GM23338 (cell line): Measurements from ENCODE around the gene ZNF33B. TPM values are rescaled to one million over a fixed set of nuclear protein-coding genes. Genes with fewer than 3 reads are reported as not detected.

Experiments
- ATAC-seq: fragments of 200-7000 bp; cut with Tn5 transposase; 3 replicates; pipeline ENCODE4 v1.9.1; 2020
- DNase-seq: peaks from one replicate; pipeline ENCODE4 v3.0.0-alpha.2; 2015; ENCODE audit warnings: low spot score
- H2AFZ ChIP-seq: fragments of 200-600 bp; sonication (generic); 2 replicates; pipeline ENCODE4 v1.8.0; 2016; ENCODE audit warnings: antibody characterized with exemption, mild to moderate bottlenecking, moderate library complexity
- H3F3A ChIP-seq: fragments of 200-600 bp; sonication (generic); replicated peaks from 2 replicates; pipeline ENCODE4 v1.8.0; 2017; ENCODE audit warnings: antibody characterized with exemption, mixed run types, low read depth
- H3K27ac ChIP-seq: fragments of 200-600 bp; sonication (generic); 2 replicates; pipeline ENCODE4 v1.6.1; 2016; ENCODE audit warnings: low read depth
- H3K27me3 ChIP-seq: fragments of 200-600 bp; sonication (generic); 2 replicates; pipeline ENCODE4 v1.8.0; 2016; ENCODE audit warnings: mild to moderate bottlenecking, mixed run types, moderate library complexity; ENCODE audit not compliant: insufficient read depth
- H3K36me3 ChIP-seq: fragments of 200-600 bp; sonication (generic); 2 replicates; pipeline ENCODE4 v1.8.0; 2016; ENCODE audit warnings: mild to moderate bottlenecking; ENCODE audit not compliant: insufficient read depth
- H3K4me1 ChIP-seq: fragments of 200-600 bp; sonication (generic); 2 replicates; pipeline ENCODE4 v1.8.0; 2016; ENCODE audit warnings: mild to moderate bottlenecking, moderate library complexity; ENCODE audit not compliant: insufficient read depth
- H3K4me2 ChIP-seq: fragments of 200-600 bp; sonication (generic); 2 replicates; pipeline ENCODE4 v1.7.1; 2017; ENCODE audit warnings: mixed run types
- H3K4me3 ChIP-seq: fragments of 200-600 bp; sonication (generic); 2 replicates; pipeline ENCODE4 v1.6.1; 2016; ENCODE audit warnings: mixed run types
- H3K79me2 ChIP-seq: fragments of 200-600 bp; sonication (generic); replicated peaks from 2 replicates; pipeline ENCODE4 v1.8.0; 2017; ENCODE audit warnings: mild to moderate bottlenecking; ENCODE audit not compliant: insufficient read depth
- H3K9me2 ChIP-seq: fragments of 200-600 bp; sonication (generic); 2 replicates; pipeline ENCODE4 v1.8.0; 2017; ENCODE audit not compliant: insufficient read depth
- H4K20me1 ChIP-seq: fragments of 200-600 bp; sonication (generic); replicated peaks from 2 replicates; pipeline ENCODE4 v1.8.0; 2017; ENCODE audit warnings: mild to moderate bottlenecking; ENCODE audit not compliant: insufficient read depth
- H3K27ac Mint-ChIP-seq: 2 replicates; pipeline ENCODE4 v1.8.0; 2020; ENCODE audit warnings: inconsistent platforms, mild to moderate bottlenecking, moderate library complexity, mixed read lengths
- H3K27me3 Mint-ChIP-seq: 3 replicates; pipeline ENCODE4 v1.8.0; 2022; ENCODE audit warnings: low read depth, mild to moderate bottlenecking, moderate library complexity, mixed read lengths, inconsistent platforms; ENCODE audit not compliant: insufficient read depth, poor library complexity
- H3K36me3 Mint-ChIP-seq: 3 replicates; pipeline ENCODE4 v1.8.0; 2021; ENCODE audit warnings: low read depth, mild to moderate bottlenecking, inconsistent platforms, moderate library complexity, mixed read lengths
- H3K4me1 Mint-ChIP-seq: 3 replicates; pipeline ENCODE4 v1.8.0; 2020; ENCODE audit warnings: mild to moderate bottlenecking, inconsistent platforms, mixed read lengths
- H3K4me3 Mint-ChIP-seq: 3 replicates; pipeline ENCODE4 v1.8.0; 2021; ENCODE audit warnings: moderate library complexity, mild to moderate bottlenecking, inconsistent platforms, mixed read lengths
- H3K9me3 Mint-ChIP-seq: 3 replicates; pipeline ENCODE4 v1.8.0; 2020; ENCODE audit warnings: moderate library complexity, mild to moderate bottlenecking, inconsistent platforms, mixed read lengths
- CREB1 ChIP-seq: fragments of 250-450 bp; sonication (Bioruptor Pico); IDR thresholded peaks from 2 replicates; pipeline ENCODE4 v1.5.0; 2020; ENCODE audit warnings: low read depth, mild to moderate bottlenecking, moderate library complexity
- EZH2 ChIP-seq: fragments of 200-600 bp; sonication (generic); IDR thresholded peaks from one replicate; pipeline ENCODE4 v1.8.0; 2017; ENCODE audit warnings: antibody characterized with exemption, mild to moderate bottlenecking, low read depth; ENCODE audit not compliant: unreplicated experiment
- EZH2phosphoT487 ChIP-seq: fragments of 200-600 bp; sonication (generic); IDR thresholded peaks from one replicate; pipeline ENCODE4 v1.8.1; 2018; ENCODE audit warnings: antibody characterized with exemption; ENCODE audit not compliant: unreplicated experiment
- JUNB ChIP-seq: IDR thresholded peaks from one replicate; pipeline ENCODE4 v1.6.1; 2016; ENCODE audit warnings: antibody characterized with exemption; ENCODE audit not compliant: unreplicated experiment
- NANOG ChIP-seq: IDR thresholded peaks from 2 replicates; pipeline ENCODE4 v1.6.1; 2016; ENCODE audit warnings: antibody characterized with exemption, borderline replicate concordance
- POLR2AphosphoS5 ChIP-seq: IDR thresholded peaks from 2 replicates; pipeline ENCODE4 v1.6.1; 2016; ENCODE audit warnings: antibody characterized with exemption, low read depth
- REST ChIP-seq: IDR thresholded peaks from one replicate; pipeline ENCODE4 v1.6.1; 2018; ENCODE audit warnings: antibody characterized with exemption; ENCODE audit not compliant: unreplicated experiment
- STAT1 ChIP-seq: IDR thresholded peaks from one replicate; pipeline ENCODE4 v1.6.1; 2016; ENCODE audit warnings: antibody characterized with exemption; ENCODE audit not compliant: unreplicated experiment
- ZNF114 ChIP-seq: fragments of 250-450 bp; sonication (Bioruptor Pico); IDR thresholded peaks from 2 replicates; pipeline ENCODE4 v1.5.0; 2020; ENCODE audit warnings: mild to moderate bottlenecking, moderate library complexity
- ZNF331 ChIP-seq: fragments of 250-450 bp; sonication (Bioruptor Pico); IDR thresholded peaks from 2 replicates; pipeline ENCODE4 v1.5.0; 2020; ENCODE audit warnings: low read depth, mild to moderate bottlenecking, moderate library complexity
- ZNF462 ChIP-seq: fragments of 250-450 bp; sonication (Bioruptor Pico); IDR thresholded peaks from 2 replicates; pipeline ENCODE4 v1.5.0; 2020; ENCODE audit warnings: mild to moderate bottlenecking, moderate library complexity
- polyA plus RNA-seq: library from polyadenylated mRNA; unstranded; fragments of >200 nt; fragmentation: Nextera tagmentation; extraction: Ambion mirVana; gene quantifications from 2 replicates; pipeline ENCODE4 v1.2.1, GENCODE V29; 2016
- total RNA-seq: library from RNA; depleted of rRNA; stranded (reverse); fragments of >200 nt; shearing (Covaris generic); gene quantifications from 2 replicates; pipeline ENCODE4 v1.2.3, GENCODE V29; 2014
- TF ChIP-seq, protein P1 (sequence below): IDR thresholded peaks from 2 replicates; pipeline ENCODE4 v1.6.1; 2016; ENCODE audit warnings: antibody characterized with exemption
- TF ChIP-seq, protein P2 (sequence below), 2 experiments: fragments of 200-600 bp in 1 of 2; sonication (generic) in 1 of 2; conservative IDR thresholded peaks; 2 replicates each; pipeline versions ENCODE4 v1.5.1 to v1.6.1; 2016 to 2017; ENCODE audit warnings: antibody characterized with exemption in 2 of 2, low read depth in 2 of 2, mild to moderate bottlenecking in 2 of 2, moderate library complexity in 1 of 2

ZNF33B gene
- total and polyA plus RNA-seq, 2 experiments from 2014 or later = 14.4 to 17.2 TPM

- no peak overlapping the region for H3K27ac ChIP-seq
- no peaks in the 10 kb centered on the region for H4K20me1 ChIP-seq
- no peak overlapping the region for H3K4me2 ChIP-seq
- DNase-seq (no peak), ATAC-seq (no peak)
- peaks cover 2% of the 10 kb centered on the region for H3K27me3 Mint-ChIP-seq
- TF ChIP-seq EZH2phosphoT487 (no peak), ZNF114 (CRISPR knock-in tag) (no peak), REST (no peak), POLR2AphosphoS5 (no peak), JUNB (no peak), ZNF331 (CRISPR knock-in tag) (no peak), STAT1 (no peak), ZNF462 (CRISPR knock-in tag) (no peak), CREB1 (CRISPR knock-in tag) (no peak), NANOG (no peak), EZH2 (no peak)
- TF ChIP-seq, protein P1, sequence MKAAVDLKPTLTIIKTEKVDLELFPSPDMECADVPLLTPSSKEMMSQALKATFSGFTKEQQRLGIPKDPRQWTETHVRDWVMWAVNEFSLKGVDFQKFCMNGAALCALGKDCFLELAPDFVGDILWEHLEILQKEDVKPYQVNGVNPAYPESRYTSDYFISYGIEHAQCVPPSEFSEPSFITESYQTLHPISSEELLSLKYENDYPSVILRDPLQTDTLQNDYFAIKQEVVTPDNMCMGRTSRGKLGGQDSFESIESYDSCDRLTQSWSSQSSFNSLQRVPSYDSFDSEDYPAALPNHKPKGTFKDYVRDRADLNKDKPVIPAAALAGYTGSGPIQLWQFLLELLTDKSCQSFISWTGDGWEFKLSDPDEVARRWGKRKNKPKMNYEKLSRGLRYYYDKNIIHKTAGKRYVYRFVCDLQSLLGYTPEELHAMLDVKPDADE = no peak
- TF ChIP-seq, protein P2, sequence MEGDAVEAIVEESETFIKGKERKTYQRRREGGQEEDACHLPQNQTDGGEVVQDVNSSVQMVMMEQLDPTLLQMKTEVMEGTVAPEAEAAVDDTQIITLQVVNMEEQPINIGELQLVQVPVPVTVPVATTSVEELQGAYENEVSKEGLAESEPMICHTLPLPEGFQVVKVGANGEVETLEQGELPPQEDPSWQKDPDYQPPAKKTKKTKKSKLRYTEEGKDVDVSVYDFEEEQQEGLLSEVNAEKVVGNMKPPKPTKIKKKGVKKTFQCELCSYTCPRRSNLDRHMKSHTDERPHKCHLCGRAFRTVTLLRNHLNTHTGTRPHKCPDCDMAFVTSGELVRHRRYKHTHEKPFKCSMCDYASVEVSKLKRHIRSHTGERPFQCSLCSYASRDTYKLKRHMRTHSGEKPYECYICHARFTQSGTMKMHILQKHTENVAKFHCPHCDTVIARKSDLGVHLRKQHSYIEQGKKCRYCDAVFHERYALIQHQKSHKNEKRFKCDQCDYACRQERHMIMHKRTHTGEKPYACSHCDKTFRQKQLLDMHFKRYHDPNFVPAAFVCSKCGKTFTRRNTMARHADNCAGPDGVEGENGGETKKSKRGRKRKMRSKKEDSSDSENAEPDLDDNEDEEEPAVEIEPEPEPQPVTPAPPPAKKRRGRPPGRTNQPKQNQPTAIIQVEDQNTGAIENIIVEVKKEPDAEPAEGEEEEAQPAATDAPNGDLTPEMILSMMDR (conservative IDR thresholded peaks at IDR 0.05; ENCODE audit: low read depth in 2 of 2) = no peak
- H3K4me1 ChIP-seq = no peaks in the 10 kb centered on the region
- no peak overlapping the region for H2AFZ ChIP-seq
- no peaks in the 10 kb centered on the region for H3K9me2 ChIP-seq
- no peaks in the 10 kb centered on the region for H3F3A ChIP-seq
- H3K36me3 ChIP-seq = peaks cover 7% of the 10 kb centered on the region; the same call in 1 of the 2 replicates
- peaks cover 17% of the 10 kb centered on the region for H3K79me2 ChIP-seq
- peaks cover 45% of the 10 kb centered on the region for H3K36me3 Mint-ChIP-seq
- H3K4me1 Mint-ChIP-seq = no peaks in the 10 kb centered on the region
- H3K27ac Mint-ChIP-seq = no peak overlapping the region
- no peaks in the 10 kb centered on the region for H3K27me3 ChIP-seq
- H3K4me3 Mint-ChIP-seq = no peak overlapping the region
- no peak overlapping the region for H3K4me3 ChIP-seq
- H3K9me3 Mint-ChIP-seq = 0 out of 3 replicates have a peak, but pooled peaks cover 2% of the 10 kb centered on the region
Measured at GRCh38 chr10:42609872-42610271, 28.5 kb downstream of the ZNF33B start.
